IMR-90 (cell line): ENCODE data around the gene DTHD1. TPM values are rescaled to one million over a fixed set of nuclear protein-coding genes. Genes with fewer than 3 reads are reported as not detected.

Source experiments
- ATAC-seq: fragments of 200-7000 bp; cut with Tn5 transposase; 2 replicates; pipeline ENCODE4 v1.9.1; 2020; ENCODE audit warnings: low read depth, mild to moderate bottlenecking, moderate library complexity
- BruUV-seq: library from RNA; stranded (reverse); fragments of 400-500 nt; replicated peaks from 2 replicates; lab custom pipeline; 2021; lab: Mats Ljungman, UMichigan
- CTCF ChIA-PET: fragments of 300-600 bp; formaldehyde crosslinking; extraction: SDS; loops from one replicate; lab custom pipeline; 2021; ENCODE audit warnings: antibody characterized with exemption; lab: Yijun Ruan, JAX
- POLR2A ChIA-PET: fragments of 300-600 bp; sonication (Branson Sonifier 250); formaldehyde crosslinking; loops from one replicate; lab custom pipeline; 2022; ENCODE audit warnings: antibody characterized with exemption; ENCODE audit not compliant: unreplicated experiment; lab: Charles Lee
- DNase-seq: peaks from one replicate; pipeline ENCODE4 v3.0.0; 2013
- H2AFZ ChIP-seq: replicated peaks from 2 replicates; pipeline ENCODE3; 2013; ENCODE audit warnings: low read length, mild to moderate bottlenecking; ENCODE audit not compliant: poor library complexity
- H2AK5ac ChIP-seq: 2 replicates; pipeline ENCODE4 v1.6.1; 2013; ENCODE audit warnings: low read depth, low read length, inconsistent platforms
- H2AK9ac ChIP-seq: replicated peaks from 2 replicates; pipeline ENCODE3; 2013; ENCODE audit warnings: mild to moderate bottlenecking, low read depth, low read length, moderate library complexity; ENCODE audit not compliant: poor library complexity
- H2BK120ac ChIP-seq: 2 replicates; pipeline ENCODE4 v1.6.1; 2013; ENCODE audit warnings: low read depth, low read length, inconsistent platforms
- H2BK15ac ChIP-seq: 3 replicates; pipeline ENCODE4 v1.6.1; 2013; ENCODE audit warnings: low read depth, low read length, inconsistent platforms
- H2BK20ac ChIP-seq: 2 replicates; pipeline ENCODE4 v1.6.1; 2013; ENCODE audit warnings: low read depth, mild to moderate bottlenecking, inconsistent platforms, low read length, moderate library complexity
- H2BK5ac ChIP-seq: 2 replicates; pipeline ENCODE4 v1.6.1; 2013; ENCODE audit warnings: mild to moderate bottlenecking, low read depth, low read length, inconsistent platforms; ENCODE audit not compliant: poor library complexity, severe bottlenecking
- H3K14ac ChIP-seq: replicated peaks from 2 replicates; pipeline ENCODE4 v1.6.1; 2013; ENCODE audit warnings: low read depth, low read length, inconsistent platforms
- H3K18ac ChIP-seq: 2 replicates; pipeline ENCODE4 v1.6.1; 2013; ENCODE audit warnings: low read depth, low read length, control low read depth
- H3K23ac ChIP-seq: 2 replicates; pipeline ENCODE4 v1.6.1; 2013; ENCODE audit warnings: low read depth, low read length, inconsistent platforms
- H3K27ac ChIP-seq: 2 replicates; pipeline ENCODE4 v1.5.1; 2013; ENCODE audit warnings: mild to moderate bottlenecking, control low read depth, low read length; ENCODE audit not compliant: insufficient read depth
- H3K27me3 ChIP-seq: 2 replicates; pipeline ENCODE4 v1.6.1; 2013; ENCODE audit warnings: low read length; ENCODE audit not compliant: control insufficient read depth, insufficient read depth
- H3K36me3 ChIP-seq: 2 replicates; pipeline ENCODE4 v1.6.1; 2013; ENCODE audit warnings: low read length, mixed read lengths; ENCODE audit not compliant: control insufficient read depth, insufficient read depth
- H3K4ac ChIP-seq: 2 replicates; pipeline ENCODE4 v1.6.1; 2013; ENCODE audit warnings: low read depth, low read length, inconsistent platforms
- H3K4me1 ChIP-seq: 2 replicates; pipeline ENCODE4 v1.6.1; 2013; ENCODE audit warnings: low read length, mixed read lengths; ENCODE audit not compliant: control insufficient read depth, insufficient read depth
- H3K4me2 ChIP-seq: 2 replicates; pipeline ENCODE4 v1.6.1; 2013; ENCODE audit warnings: low read depth, mild to moderate bottlenecking, control low read depth, low read length, moderate library complexity
- H3K4me3 ChIP-seq: 2 replicates; pipeline ENCODE4 v1.5.1; 2013; ENCODE audit warnings: low read depth, mild to moderate bottlenecking, control low read depth, low read length, moderate library complexity; ENCODE audit not compliant: insufficient read depth
- H3K56ac ChIP-seq: 2 replicates; pipeline ENCODE4 v1.6.1; 2013; ENCODE audit warnings: low read length, inconsistent platforms; ENCODE audit not compliant: insufficient read depth; ENCODE audit errors: extremely low read depth
- H3K79me1 ChIP-seq, 2 experiments: 2 replicates each; pipeline ENCODE4 v1.6.1; 2013; ENCODE audit warnings: low read length in 2 of 2, inconsistent platforms in 1 of 2, low read depth in 1 of 2
- H3K9ac ChIP-seq: 2 replicates; pipeline ENCODE4 v1.6.1; 2013; ENCODE audit warnings: low read depth, low read length, control low read depth
- H3K9me1 ChIP-seq: 2 replicates; pipeline ENCODE4 v1.6.1; 2013; ENCODE audit warnings: low read length, inconsistent platforms; ENCODE audit not compliant: insufficient read depth
- H3K9me3 ChIP-seq: 2 replicates; pipeline ENCODE4 v1.6.1; 2013; ENCODE audit warnings: low read length; ENCODE audit not compliant: control insufficient read depth, insufficient read depth
- H4K20me1 ChIP-seq: 2 replicates; pipeline ENCODE4 v1.6.1; 2013; ENCODE audit warnings: low read length, inconsistent platforms; ENCODE audit not compliant: insufficient read depth
- H4K5ac ChIP-seq: 2 replicates; pipeline ENCODE4 v1.6.1; 2013; ENCODE audit warnings: mild to moderate bottlenecking, low read depth, low read length, control low read depth
- H4K8ac ChIP-seq, 2 experiments: 2 replicates each; pipeline ENCODE4 v1.6.1; 2013; ENCODE audit warnings: low read depth in 2 of 2, low read length in 2 of 2, control low read depth in 1 of 2, inconsistent platforms in 1 of 2
- H4K91ac ChIP-seq: 2 replicates; pipeline ENCODE4 v1.6.1; 2013; ENCODE audit warnings: low read depth, low read length, inconsistent platforms; ENCODE audit not compliant: insufficient read depth
- POLR2A ChIP-seq: IDR thresholded peaks from 2 replicates; pipeline ENCODE4 v1.6.1; 2012; ENCODE audit warnings: mild to moderate bottlenecking, low read depth, low read length
- WGBS, 2 experiments: methylation state at CpG; one replicate each; pipeline versions ENCODE4 v1.1.5 to v1.1.7; 2013; ENCODE audit warnings: missing lambda C conversion rate in 2 of 2; ENCODE audit not compliant: insufficient read length in 1 of 2; ENCODE audit errors: extremely low coverage in 2 of 2; 5-methylcytosine and 5-hydroxymethylcytosine counted together
- dilution Hi-C: fragments of 300-500 bp; cut with HindIII; formaldehyde crosslinking; loops from one replicate; pipeline ENCODE4 v1.14.3; 2018; ENCODE audit warnings: low sequenced_read_pairs; ENCODE audit not compliant: unreplicated experiment
- in situ Hi-C: fragments of 300-500 bp; cut with MboI; formaldehyde crosslinking; loops from 3 replicates; pipeline ENCODE4 v1.14.3; 2019; ENCODE audit warnings: low sequenced_read_pairs, inconsistent platforms, mixed read lengths
- intact Hi-C: fragments of 100-400 bp; cut with micrococcal nuclease; formaldehyde crosslinking; loops from 2 replicates; pipeline ENCODE4 v1.10.0; 2022
- polyA plus RNA-seq, 3 experiments: library from polyadenylated mRNA; depleted of rRNA; stranded (reverse); fragments of >200 nt; gene quantifications; 2 replicates each; pipeline ENCODE4 v1.2.3, GENCODE V29; 2012; ENCODE audit warnings: low replicate concordance in 1 of 3
- total RNA-seq: library from RNA; depleted of rRNA; stranded (reverse); fragments of >200 nt; gene quantifications from 2 replicates; pipeline ENCODE4 v1.2.3, GENCODE V29; 2012

Gene DTHD1
- total and polyA plus RNA-seq, 2 of the 4 experiments (the other 2 are of a cell fraction), result not detected

GRCh38 chr4:36329228-36329627, 47.8 kb downstream of the DTHD1 start:
- H3K14ac ChIP-seq, result no peak overlapping the region
- no peak overlapping the region for H3K18ac ChIP-seq
- no peak overlapping the region for H4K5ac ChIP-seq
- WGBS, 2 experiments, result no CpG with 5 or more reads among the region's 2 CpGs
- no peak overlapping the region for H4K8ac ChIP-seq
- no peaks in the 10 kb centered on the region for H4K20me1 ChIP-seq
- no peak overlapping the region for H3K4me3 ChIP-seq
- H3K27me3 ChIP-seq, result no peaks in the 10 kb centered on the region
- DNase-seq (no peak), ATAC-seq (no peak)
- H3K9ac ChIP-seq, result no peak overlapping the region
- ChIA-PET CTCF (no interaction called here), POLR2A (no interaction called here)
- no peak overlapping the region for H3K27ac ChIP-seq
- no peaks in the 10 kb centered on the region for H3K4me1 ChIP-seq
- H2BK5ac ChIP-seq, result no peak overlapping the region
- H2BK20ac ChIP-seq, result no peak overlapping the region
- dilution Hi-C loops (no loop called here), intact Hi-C loops (no loop called here), in situ Hi-C loops (no loop called here)
- no peak for TF ChIP-seq POLR2A
- no peaks in the 10 kb centered on the region for H3K9me3 ChIP-seq
- H2AFZ ChIP-seq, result no peak overlapping the region
- H3K4me2 ChIP-seq, result no peak overlapping the region
- no peaks in the 10 kb centered on the region for H3K36me3 ChIP-seq
- no peak overlapping the region for H3K23ac ChIP-seq
- no peak overlapping the region for H2BK120ac ChIP-seq
- no peak overlapping the region for H3K56ac ChIP-seq
- H3K9me1 ChIP-seq, result no peaks in the 10 kb centered on the region
- no peak overlapping the region for H3K4ac ChIP-seq
- BruUV-seq, result no TSS peak
- H4K91ac ChIP-seq, result no peak overlapping the region
- H2BK15ac ChIP-seq, result no peak overlapping the region
- H3K79me1 ChIP-seq, result no peaks in the 10 kb centered on the region
- H2AK5ac ChIP-seq, result no peak overlapping the region
- no peak overlapping the region for H2AK9ac ChIP-seq
